Regular cardiac myocyte (primary cell): ENCODE data around the gene KLB. TPM values are rescaled to one million over a fixed set of nuclear protein-coding genes. Genes with fewer than 3 reads are reported as not detected.

Experiments used
- total RNA-seq: library from RNA; depleted of rRNA; stranded (reverse); fragments of >200 nt; gene quantifications from 2 replicates; pipeline ENCODE4 v1.2.3, GENCODE V29; 2014

Gene KLB
- total RNA-seq = under 0.01 TPM in 1 of 2 replicates, not detected in the other

DNA sequence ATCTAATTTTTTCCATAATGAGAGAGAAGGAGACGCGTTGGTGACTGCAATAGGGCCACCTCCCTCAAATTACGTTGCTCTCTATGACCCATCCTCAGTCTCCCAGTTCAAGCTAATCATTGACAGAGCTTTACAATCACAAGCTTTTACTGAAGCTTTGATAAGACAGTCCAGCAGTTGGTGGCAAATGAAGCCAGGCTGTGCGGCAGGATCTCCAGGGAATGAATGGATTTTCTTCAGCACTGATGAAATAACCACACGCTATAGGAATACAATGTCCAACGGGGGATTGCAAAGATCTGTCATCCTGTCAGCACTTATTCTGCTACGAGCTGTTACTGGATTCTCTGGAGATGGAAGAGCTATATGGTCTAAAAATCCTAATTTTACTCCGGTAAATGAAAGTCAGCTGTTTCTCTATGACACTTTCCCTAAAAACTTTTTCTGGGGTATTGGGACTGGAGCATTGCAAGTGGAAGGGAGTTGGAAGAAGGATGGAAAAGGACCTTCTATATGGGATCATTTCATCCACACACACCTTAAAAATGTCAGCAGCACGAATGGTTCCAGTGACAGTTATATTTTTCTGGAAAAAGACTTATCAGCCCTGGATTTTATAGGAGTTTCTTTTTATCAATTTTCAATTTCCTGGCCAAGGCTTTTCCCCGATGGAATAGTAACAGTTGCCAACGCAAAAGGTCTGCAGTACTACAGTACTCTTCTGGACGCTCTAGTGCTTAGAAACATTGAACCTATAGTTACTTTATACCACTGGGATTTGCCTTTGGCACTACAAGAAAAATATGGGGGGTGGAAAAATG is at the start of gene KLB:
Gene KLB, plus strand, starts transcription at position 168 of the 821 bp plus-strand sequence. Its CDS starts 20 bp downstream, at position 188.

GRCh38 chr4:39365830-39366771 is 40.6 kb upstream of the KLB start, which contains the start of gene RFC1:
TSS of gene RFC1 (minus strand) at chr4:39366362. CDS start at chr4:39366241, 121 bp downstream.

GRCh38 chr4:39458505-39459300 is 52.0 kb downstream of the KLB start, which contains the start of the genes LIAS and RPL9:
TSS of gene LIAS (plus strand) at chr4:39459056. CDS start at chr4:39459118, 62 bp downstream.
TSS of gene RPL9 (minus strand) at chr4:39458922. CDS start at chr4:39458439, 483 bp downstream.

Other genes with a start within 250 kb of the KLB start
- 15.9 and 44.0 TPM in 2 replicates for gene WDR19, start 224.4 kb upstream of the KLB start, total RNA-seq
- 46.2 and 55.0 TPM in 2 replicates for gene RFC1, start 40.6 kb upstream of the KLB start, total RNA-seq
- 2,402 and 2,886 TPM in 2 replicates for gene RPL9, start 52.0 kb downstream of the KLB start, total RNA-seq
- 5.6 and 6.9 TPM in 2 replicates for gene LIAS, start 52.1 kb downstream of the KLB start, total RNA-seq
- 171 and 723 TPM in 2 replicates for gene UGDH, start 120.5 kb downstream of the KLB start, total RNA-seq
- 43.5 and 55.2 TPM in 2 replicates for gene SMIM14, start 231.9 kb downstream of the KLB start, total RNA-seq